Heart right ventricle (tissue), 16 donors: ENCODE measurements around the gene SUN3. TPM values are rescaled to one million over a fixed set of nuclear protein-coding genes. Genes with fewer than 3 reads are reported as not detected.
A peak's percentile ranks its signal among the peaks of the same experiment; 100 is the strongest.

Source experiments
- ATAC-seq, 8 donors: fragments of 200-7000 bp; cut with Tn5 transposase; one replicate each; pipeline ENCODE4 v1.9.1; 2020; ENCODE audit warnings: mild to moderate bottlenecking in 8 of 8, moderate library complexity in 8 of 8, moderate number of reproducible peaks in 1 of 8
- DNase-seq, 2 donors: peaks; one replicate each; pipeline ENCODE4 v3.0.0-alpha.2; 2020
- H3K27ac ChIP-seq, 10 donors: fragments of 200-600 bp; sonication (generic) in 2 of 10; one replicate each; pipeline versions ENCODE4 v1.5.0 to v1.8.0; 2020 to 2022; ENCODE audit warnings: mild to moderate bottlenecking in 3 of 10
- H3K27me3 ChIP-seq, 7 donors: fragments of 200-600 bp; one replicate each; pipeline ENCODE4 v1.8.0; 2021 to 2022; ENCODE audit warnings: mild to moderate bottlenecking in 2 of 7
- H3K36me3 ChIP-seq, 9 donors: fragments of 200-600 bp; sonication (generic) in 1 of 9; one replicate each; pipeline versions ENCODE4 v1.5.0 to v1.8.0; 2020 to 2022; ENCODE audit warnings: mild to moderate bottlenecking in 2 of 9
- H3K4me1 ChIP-seq, 9 donors: fragments of 200-600 bp; sonication (generic) in 1 of 9; one replicate each; pipeline versions ENCODE4 v1.5.0 to v1.8.0; 2020 to 2022; ENCODE audit warnings: mild to moderate bottlenecking in 4 of 9
- H3K4me3 ChIP-seq, 10 donors: fragments of 200-600 bp; sonication (generic) in 2 of 10; one replicate each; pipeline versions ENCODE4 v1.5.0 to v1.8.0; 2020 to 2022; ENCODE audit warnings: mild to moderate bottlenecking in 7 of 10, moderate library complexity in 2 of 10
- H3K9me3 ChIP-seq, 11 donors: fragments of 200-600 bp in 10 of 11; sonication (generic) in 2 of 11; one replicate each; pipeline versions ENCODE4 v1.5.0 to v1.8.0; 2013 to 2022; ENCODE audit warnings: mild to moderate bottlenecking in 2 of 11, control low read depth in 1 of 11, moderate library complexity in 1 of 11
- CTCF ChIP-seq, 9 donors: fragments of 200-600 bp; sonication (generic) in 2 of 9; IDR thresholded peaks; one replicate each; pipeline versions ENCODE4 v1.5.0 to v1.8.0; 2021 to 2022; ENCODE audit warnings: antibody characterized with exemption in 9 of 9, mild to moderate bottlenecking in 5 of 9, moderate library complexity in 1 of 9
- WGBS, 2 donors: extraction: QIAGEN DNeasy Blood & Tissue Kit; methylation state at CpG; one replicate each; pipeline ENCODE4 v1.1.7; 2013; ENCODE audit warnings: inconsistent platforms in 1 of 2; 5-methylcytosine and 5-hydroxymethylcytosine counted together
- intact Hi-C, 10 donors: fragments of 100-400 bp; cut with DNase I; formaldehyde crosslinking; loops; one replicate each; pipeline versions ENCODE4 v1.11.1 to v1.14.2; 2022
- polyA plus RNA-seq, 2 donors: library from polyadenylated mRNA; stranded (reverse); fragments of 200-250 nt; gene quantifications; one replicate each; pipeline ENCODE4 v1.2.3, GENCODE V29; 2013
- total RNA-seq, 10 donors: library from RNA; stranded (reverse); fragmentation: NEBNext Ultra II Directional in 3 of 10; extraction: Animal tissue kit (Norgen Biotek cat#: 25700) in 3 of 10; gene quantifications; one replicate each; pipeline versions ENCODE4 v1.2.1 to v1.2.4, GENCODE V29; 2021 to 2023
- donor health status: Arrhythmogenic right ventricular cardiomyopathy.
- donor health status: ischemic (EF 13 %, LVEDD 7.1; RV severe dilation, severe dysfunction).
- donor health status: healthy with polysubstance abuse.
- donor health status: DM: no; HTN: yes; CAD: no.
- donor health status: DM: no; HTN: no; CAD: no.
- donor health status: ischemic (EF 25% LVEDD 6.9; RV normal size, moderate dysfunction).
- donor health status: ischemic (EF 25% LVEDD 5.7; RV mildly dilated, moderate dysfunction).
- donor health status: healthy.
- donor health status: DM: yes; HTN: yes; CAD: no.
- donor health status: Ischemic cardiomyopathy.
- donor health status: ischemic (EF 35%, LVEDD 5.7; RV mildly dilated, moderate dysfunction).
- donor health status: nonischemic (EF 11% LVEDD 7.7; RV severe dilation, severe dysfunction).
- donor health status: DM: yes; HTN: yes; CAD: no.
- donor health status: PGD.
- donor health status: ischemic (EF 29% LVEDD 5.4; RV normal size, mild dysfunction).
- donor health status: nonischemic (EF 23%, LVEDD 6.1; RV moderate dilation, normal function).

Gene SUN3
- total and polyA plus RNA-seq, 12 donors = not detected

- H3K4me3 ChIP-seq = peak within 1 kb of the TSS in 6 of 10 donors; percentile 1 to 31 (median 18)
- intact Hi-C loops = loop anchor here in 3 of 10 donors (5.0 kb wide), 2 partner anchors 159 to 164 kb away; no protein-coding TSS in a partner anchor
- peaks cover 3 to 81% (median 24%) of the 10 kb centered on the region in 9 donors for H3K4me1 ChIP-seq
- TF ChIP-seq CTCF (IDR thresholded peaks at IDR 0.05) = no peak
- no peaks in the 10 kb centered on the region for H3K27me3 ChIP-seq
- DNase-seq = no peak
- H3K36me3 ChIP-seq = peaks cover 0 to 1% (median 0%) of the 10 kb centered on the region in 9 donors
- no peaks in the 10 kb centered on the region for H3K9me3 ChIP-seq
- H3K27ac ChIP-seq = peak within 1 kb of the TSS; percentile 29 to 97 (median 78)
- WGBS, 2 donors = 66 to 77% methylated on average over 7 of the region's 7 CpGs
- ATAC-seq = peak in 6 of 8 donors; percentile 12 to 49 (median 34)
Measured at GRCh38 chr7:47948141-47948790, 80.6 kb downstream of the SUN3 start, which contains the start of gene PKD1L1. PKD1L1 (minus strand) TSS chr7:47948466; CDS start chr7:47948440, 26 bp downstream.

- intact Hi-C loops = loop anchor here in 3 of 10 donors (5.0 kb wide), 2 partner anchors 160 to 165 kb away; no protein-coding TSS in a partner anchor
- TF ChIP-seq CTCF (IDR thresholded peaks at IDR 0.05) = no peak
- Histone ChIP-seq H3K36me3 (no peaks in the 10 kb centered on the region), H3K4me3 (peak overlapping the region in 5 of 10 donors; percentile 15 to 31 (median 19)), H3K4me1 (peaks cover 3 to 88% (median 29%) of the 10 kb centered on the region in 9 donors), H3K27me3 (no peaks in the 10 kb centered on the region), H3K27ac (peak overlapping the region in 9 of 10 donors; percentile 53 to 97 (median 79)), H3K9me3 (no peaks in the 10 kb centered on the region)
- ATAC-seq = no peak
- no peak for DNase-seq
- 90 to 95% methylated on average over 7 of the region's 7 CpGs for WGBS, 2 donors
Measured at GRCh38 chr7:47947355-47947749, 81.6 kb downstream of the SUN3 start.

GRCh38 chr7:47946581-47947354 is 82.1 kb downstream of the SUN3 start:
- H3K27ac ChIP-seq = peak overlapping the region; percentile 3 to 97 (median 78)
- peaks cover 3 to 91% (median 35%) of the 10 kb centered on the region in 9 donors for H3K4me1 ChIP-seq
- no peaks in the 10 kb centered on the region for H3K36me3 ChIP-seq
- DNase-seq (no peak), ATAC-seq (peak in 5 of 8 donors; percentile 5 to 26 (median 7))
- H3K27me3 ChIP-seq = no peaks in the 10 kb centered on the region
- H3K4me3 ChIP-seq = peak overlapping the region in 4 of 10 donors; percentile 18 to 31 (median 24)
- intact Hi-C loops = loop anchor here in 3 of 10 donors (5.0 kb wide), 2 partner anchors 161 to 166 kb away; no protein-coding TSS in a partner anchor
- no peak for TF ChIP-seq CTCF (IDR thresholded peaks at IDR 0.05)
- no peaks in the 10 kb centered on the region for H3K9me3 ChIP-seq
- WGBS, 2 donors = 61 to 68% methylated on average over 7 of the region's 7 CpGs
